SK-N-SH (cell line): ENCODE data around the gene LTA4H. TPM values are rescaled to one million over a fixed set of nuclear protein-coding genes. Genes with fewer than 3 reads are reported as not detected.

Source experiments
- CTCF ChIA-PET: fragments of 300-600, 350-600 bp; formaldehyde crosslinking; extraction: SDS; loops from one replicate; lab custom pipeline; 2021; lab: Yijun Ruan, JAX
- POLR2A ChIA-PET: fragments of 350-600 bp; sonication (Branson Sonifier 250); formaldehyde crosslinking; extraction: SDS; loops from one replicate; lab custom pipeline; 2020; ENCODE audit warnings: antibody characterized with exemption, inconsistent platforms; lab: Yijun Ruan, JAX
- DNase-seq: peaks from one replicate; pipeline ENCODE4 v3.0.0; 2012
- H2AFZ ChIP-seq: fragments of 200-600 bp; sonication (generic); 2 replicates; pipeline ENCODE4 v1.8.1; 2016; ENCODE audit warnings: antibody characterized with exemption, mild to moderate bottlenecking, low read depth
- H3F3A ChIP-seq: fragments of 200-600 bp; sonication (generic); replicated peaks from 2 replicates; pipeline ENCODE3; 2016; ENCODE audit warnings: antibody characterized with exemption, mild to moderate bottlenecking; ENCODE audit not compliant: insufficient read depth
- H3K27ac ChIP-seq, 2 experiments: fragments of 200-500 bp in 1 of 2; fragments of 200-600 bp in 1 of 2; sonication (Bioruptor generic) in 1 of 2; sonication (generic), shearing (Covaris generic) in 1 of 2; 2 replicates each; pipeline versions ENCODE4 v1.5.1 to v1.6.1; 2014 to 2016; ENCODE audit warnings: low read depth in 2 of 2, inconsistent platforms in 1 of 2, low read length in 1 of 2, mild to moderate bottlenecking in 1 of 2, mixed read lengths in 1 of 2
- H3K27me3 ChIP-seq: fragments of 200-600 bp; sonication (generic), shearing (Covaris generic); 2 replicates; pipeline ENCODE4 v1.6.1; 2016; ENCODE audit warnings: mixed run types; ENCODE audit not compliant: insufficient read depth
- H3K36me3 ChIP-seq, 2 experiments: fragments of 200-500 bp in 1 of 2; fragments of 200-600 bp in 1 of 2; sonication (Bioruptor generic) in 1 of 2; sonication (generic) in 1 of 2; replicated peaks in 1 of 2; 2 replicates each; pipeline versions ENCODE3 to v1.5.1; 2014 to 2016; ENCODE audit warnings: low read length in 1 of 2, mild to moderate bottlenecking in 1 of 2; ENCODE audit not compliant: insufficient read depth in 2 of 2, control insufficient read depth in 1 of 2
- H3K4me1 ChIP-seq, 2 experiments: fragments of 200-500 bp in 1 of 2; fragments of 200-600 bp in 1 of 2; sonication (Bioruptor generic) in 1 of 2; sonication (generic), shearing (Covaris generic) in 1 of 2; 2 replicates each; pipeline versions ENCODE4 v1.5.1 to v1.6.1; 2014 to 2016; ENCODE audit warnings: low read depth in 1 of 2, low read length in 1 of 2, mixed run types in 1 of 2; ENCODE audit not compliant: insufficient read depth in 2 of 2, control insufficient read depth in 1 of 2
- H3K4me2 ChIP-seq: fragments of 200-600 bp; sonication (generic), shearing (Covaris generic); 2 replicates; pipeline ENCODE4 v1.6.1; 2017; ENCODE audit warnings: mixed run types
- H3K4me3 ChIP-seq, 2 experiments: fragments of 200-500 bp in 1 of 2; fragments of 200-600 bp in 1 of 2; sonication (Bioruptor generic) in 1 of 2; sonication (generic), shearing (Covaris generic) in 1 of 2; 2 replicates each; pipeline versions ENCODE4 v1.5.1 to v1.8.1; 2014 to 2016; ENCODE audit warnings: low read depth in 2 of 2, inconsistent platforms in 1 of 2, low read length in 1 of 2, mild to moderate bottlenecking in 1 of 2, mixed read lengths in 1 of 2, moderate library complexity in 1 of 2
- H3K79me2 ChIP-seq: fragments of 200-600 bp; sonication (generic); 2 replicates; pipeline ENCODE4 v1.8.1; 2017; ENCODE audit warnings: mild to moderate bottlenecking; ENCODE audit not compliant: insufficient read depth
- H3K9ac ChIP-seq: fragments of 200-600 bp; sonication (generic); 2 replicates; pipeline ENCODE4 v1.6.1; 2017; ENCODE audit warnings: mixed run types
- H3K9me2 ChIP-seq: fragments of 200-600 bp; sonication (generic); 2 replicates; pipeline ENCODE4 v1.6.1; 2017; ENCODE audit warnings: mixed run types
- H3K9me3 ChIP-seq: fragments of 200-600 bp; sonication (generic); 2 replicates; pipeline ENCODE4 v1.6.1; 2017; ENCODE audit warnings: mixed run types, mild to moderate bottlenecking, moderate library complexity
- H4K20me1 ChIP-seq: fragments of 200-600 bp; sonication (generic); 2 replicates; pipeline ENCODE4 v1.6.1; 2017; ENCODE audit warnings: mild to moderate bottlenecking, mixed run types; ENCODE audit not compliant: insufficient read depth
- EZH2phosphoT487 ChIP-seq: fragments of 200-600 bp; sonication (generic); IDR thresholded peaks from 2 replicates; pipeline ENCODE4 v1.6.1; 2017; ENCODE audit warnings: low read depth, mixed run types, mild to moderate bottlenecking, antibody characterized with exemption, moderate library complexity, borderline replicate concordance
- FOSL2 ChIP-seq: IDR thresholded peaks from 2 replicates; pipeline ENCODE4 v1.4.0; 2012; ENCODE audit warnings: low read depth, mild to moderate bottlenecking, moderate library complexity, borderline replicate concordance
- FOXJ3 ChIP-seq: sonication (generic); formaldehyde crosslinking; IDR thresholded peaks from 2 replicates; pipeline ENCODE4 v1.5.1; 2020; ENCODE audit warnings: mild to moderate bottlenecking, missing genetic modification reagents
- GATA2 ChIP-seq: sonication (generic); formaldehyde crosslinking; IDR thresholded peaks from 2 replicates; pipeline ENCODE4 v1.5.0; 2020; ENCODE audit warnings: mild to moderate bottlenecking, missing genetic modification reagents
- IRF3 ChIP-seq: fragments of 150-350 bp; IDR thresholded peaks from 2 replicates; pipeline ENCODE4 v1.6.1; 2016; ENCODE audit warnings: mild to moderate bottlenecking, low read depth, low read length
- JUND ChIP-seq: IDR thresholded peaks from 2 replicates; pipeline ENCODE4 v1.4.0; 2012
- MAX ChIP-seq: IDR thresholded peaks from 2 replicates; pipeline ENCODE4 v1.4.0; 2012; ENCODE audit warnings: low read depth
- NRF1 ChIP-seq: IDR thresholded peaks from 2 replicates; pipeline ENCODE4 v1.6.1; 2012; ENCODE audit warnings: low read depth, mild to moderate bottlenecking, low read length
- PBX3 ChIP-seq: IDR thresholded peaks from 2 replicates; pipeline ENCODE4; 2012
- RCOR1 ChIP-seq: fragments of 150-350 bp; IDR thresholded peaks from 2 replicates; pipeline ENCODE4 v1.6.1; 2017; ENCODE audit warnings: antibody characterized with exemption, low read length
- RFX5 ChIP-seq: IDR thresholded peaks from 2 replicates; pipeline ENCODE4 v1.6.1; 2012; ENCODE audit warnings: mild to moderate bottlenecking, improper control_type of control experiment, low read length
- RXRA ChIP-seq: IDR thresholded peaks from 2 replicates; pipeline ENCODE4 v1.4.0; 2012; ENCODE audit warnings: low read depth, mild to moderate bottlenecking, borderline replicate concordance
- TAF1 ChIP-seq: IDR thresholded peaks from 2 replicates; pipeline ENCODE4 v1.6.1; 2012; ENCODE audit warnings: low read depth, mild to moderate bottlenecking, low read length, moderate library complexity, borderline replicate concordance
- TCF12 ChIP-seq: IDR thresholded peaks from 2 replicates; pipeline ENCODE4 v1.4.0; 2012
- TEAD4 ChIP-seq: IDR thresholded peaks from 2 replicates; pipeline ENCODE4 v1.4.0; 2012; ENCODE audit warnings: mild to moderate bottlenecking, borderline replicate concordance; ENCODE audit not compliant: insufficient read depth
- USF2 ChIP-seq: fragments of 150-350 bp; IDR thresholded peaks from 2 replicates; pipeline ENCODE4 v1.6.1; 2017; ENCODE audit warnings: antibody characterized with exemption, low read length, low read depth, borderline replicate concordance
- YY1 ChIP-seq: IDR thresholded peaks from 2 replicates; pipeline ENCODE4 v1.4.0; 2012; ENCODE audit warnings: low read depth, mild to moderate bottlenecking
- ZBTB33 ChIP-seq: IDR thresholded peaks from 2 replicates; pipeline ENCODE4 v1.4.0; 2012; ENCODE audit warnings: low read depth, borderline replicate concordance
- WGBS: methylation state at CpG from one replicate; pipeline ENCODE4 v1.1.6; 2017; ENCODE audit warnings: low lambda C conversion rate; 5-methylcytosine and 5-hydroxymethylcytosine counted together
- polyA plus RNA-seq, 3 experiments: library from polyadenylated mRNA; depleted of rRNA; stranded (reverse); fragments of >200 nt; gene quantifications; 2 replicates each; pipeline ENCODE4 v1.2.3, GENCODE V29; 2012

LTA4H gene
- polyA plus RNA-seq, 1 of the 3 experiments (the other 2 are of a cell fraction): 55.9 TPM

- 89% methylated on average over 4 of the region's 4 CpGs for WGBS
Measured at GRCh38 chr12:96054244-96054610, 18.8 kb upstream of the LTA4H start.

GRCh38 chr12:96053476-96054243, 18.3 kb upstream of the LTA4H start:
- Histone ChIP-seq H3K27ac (no peak overlapping the region), H3K4me2 (no peak overlapping the region), H3K27me3 (no peaks in the 10 kb centered on the region), H3K4me3 (no peak overlapping the region), H3K9me3 (no peaks in the 10 kb centered on the region), H3K9me2 (no peaks in the 10 kb centered on the region), H3F3A (no peaks in the 10 kb centered on the region), H3K36me3 (no peaks in the 10 kb centered on the region), H3K4me1 (no peaks in the 10 kb centered on the region), H2AFZ (no peak overlapping the region), H4K20me1 (no peaks in the 10 kb centered on the region), H3K9ac (no peak overlapping the region), H3K79me2 (no peaks in the 10 kb centered on the region)
- 85% methylated on average over 5 of the region's 5 CpGs for WGBS
- POLR2A ChIA-PET: no interaction called here
- no peak for DNase-seq
- CTCF ChIA-PET: interaction anchor here (0.6 to 1.4 kb wide), 2 partner anchors 436 to 569 kb away, joined by 5 read pairs; partner anchors contain the start of gene CFAP54
- TF ChIP-seq RCOR1 (no peak), IRF3 (no peak), MAX (no peak), ZBTB33 (no peak), PBX3 (no peak), FOXJ3 (CRISPR knock-in tag) (no peak), TEAD4 (no peak), TCF12 (no peak)

More at GRCh38 chr12:96054244-96054610, 18.8 kb upstream of the LTA4H start:
- no peaks in the 10 kb centered on the region for H4K20me1 ChIP-seq
- no peaks in the 10 kb centered on the region for H3K9me2 ChIP-seq
- H3K36me3 ChIP-seq: no peaks in the 10 kb centered on the region
- no peaks in the 10 kb centered on the region for H3K79me2 ChIP-seq
- CTCF ChIA-PET: no interaction called here
- POLR2A ChIA-PET: no interaction called here
- TF ChIP-seq EZH2phosphoT487 (no peak), NRF1 (no peak), FOSL2 (no peak), YY1 (no peak), JUND (no peak), FOXJ3 (CRISPR knock-in tag) (no peak), RXRA (no peak), TAF1 (no peak), GATA2 (CRISPR knock-in tag) (no peak), RFX5 (no peak), PBX3 (no peak), USF2 (no peak), MAX (no peak)
- no peak overlapping the region for H3K9ac ChIP-seq
- H3F3A ChIP-seq: no peaks in the 10 kb centered on the region
- H2AFZ ChIP-seq: no peak overlapping the region
- H3K27ac ChIP-seq: no peak overlapping the region
- no peaks in the 10 kb centered on the region for H3K27me3 ChIP-seq
- no peak overlapping the region for H3K4me3 ChIP-seq
- H3K4me2 ChIP-seq: no peak overlapping the region
- no peak for DNase-seq
- H3K9me3 ChIP-seq: no peaks in the 10 kb centered on the region
- H3K4me1 ChIP-seq: no peaks in the 10 kb centered on the region
